Measurements from ENCODE around the gene RAD51.
"Not testable (repeated sequence)": the region's sequence is repeated elsewhere in the genome, so short reads cannot be mapped to it uniquely, and the experiment has no call there.

Gene RAD51

GRCh38 chr15:40694688-40695468, at the start of gene RAD51:
Gene RAD51, plus strand, starts transcription at chr15:40695174. Its CDS starts 3,585 bp downstream, at chr15:40698759.
- DNase-seq (ENCODE audit: low read depth) = peak; percentile 86

GRCh38 chr15:40647523-40647922, 47.5 kb upstream of the RAD51 start:
- no peak for DNase-seq (ENCODE audit: low read depth)

GRCh38 chr15:40650479-40650878, 44.5 kb upstream of the RAD51 start:
- no peak for DNase-seq (ENCODE audit: low read depth)

GRCh38 chr15:40660686-40661085, 34.3 kb upstream of the RAD51 start:
- no peak for DNase-seq (ENCODE audit: low read depth)

- no peak for DNase-seq (ENCODE audit: low read depth)
These were observed 30.1 kb upstream of the RAD51 start for GRCh38 chr15:40664909-40665308.

GRCh38 chr15:40676290-40676689, 18.7 kb upstream of the RAD51 start:
- DNase-seq (ENCODE audit: low read depth) = not testable (repeated sequence)

GRCh38 chr15:40676906-40677305, 18.1 kb upstream of the RAD51 start:
- not testable (repeated sequence) for DNase-seq (ENCODE audit: low read depth)

- no peak for DNase-seq (ENCODE audit: low read depth)
These were observed 14.8 kb upstream of the RAD51 start for GRCh38 chr15:40680151-40680550.

- DNase-seq (ENCODE audit: low read depth) = not testable (repeated sequence)
These were observed 14.0 kb upstream of the RAD51 start for GRCh38 chr15:40680959-40681358.

- no peak for DNase-seq (ENCODE audit: low read depth)
These were observed 10.6 kb upstream of the RAD51 start for GRCh38 chr15:40684381-40684780.

GRCh38 chr15:40685376-40685775, 9.6 kb upstream of the RAD51 start:
- DNase-seq (ENCODE audit: low read depth) = no peak

- DNase-seq (ENCODE audit: low read depth) = no peak
These were observed 5.8 kb upstream of the RAD51 start for GRCh38 chr15:40688932-40689799.

GRCh38 chr15:40691737-40692136, 3.2 kb upstream of the RAD51 start:
- DNase-seq (ENCODE audit: low read depth) = no peak

GRCh38 chr15:40693904-40694687, 878 bp upstream of the RAD51 start:
- DNase-seq (ENCODE audit: low read depth) = no peak

GRCh38 chr15:40695469-40695890, 506 bp downstream of the RAD51 start:
- no peak for DNase-seq (ENCODE audit: low read depth)

- no peak for DNase-seq (ENCODE audit: low read depth)
These were observed 1.3 kb downstream of the RAD51 start for GRCh38 chr15:40696228-40696627.

- DNase-seq (ENCODE audit: low read depth) = no peak
These were observed 2.9 kb downstream of the RAD51 start for GRCh38 chr15:40697916-40698315.

- DNase-seq (ENCODE audit: low read depth) = no peak
These were observed 7.1 kb downstream of the RAD51 start for GRCh38 chr15:40702077-40702476.

GRCh38 chr15:40706121-40706520, 11.1 kb downstream of the RAD51 start:
- DNase-seq (ENCODE audit: low read depth) = no peak

- DNase-seq (ENCODE audit: low read depth) = no peak
These were observed 19.2 kb downstream of the RAD51 start for GRCh38 chr15:40714144-40714543.

GRCh38 chr15:40716165-40716564, 21.2 kb downstream of the RAD51 start:
- no peak for DNase-seq (ENCODE audit: low read depth)

GRCh38 chr15:40721701-40722100, 26.7 kb downstream of the RAD51 start:
- DNase-seq (ENCODE audit: low read depth) = no peak

All from stimulated activated CD8-positive, alpha-beta memory T cell treated with anti-CD3 and anti-CD28 coated beads, Interleukin-12 subunit alpha, Interleukin-12 subunit beta, amount 100 ng/mL, for 1 hour (primary cell).